Measurements from ENCODE around the gene EXOSC1.
"Not testable (repeated sequence)": the region's sequence is repeated elsewhere in the genome, so short reads cannot be mapped to it uniquely, and the experiment has no call there.

The EXOSC1 gene, protein sequence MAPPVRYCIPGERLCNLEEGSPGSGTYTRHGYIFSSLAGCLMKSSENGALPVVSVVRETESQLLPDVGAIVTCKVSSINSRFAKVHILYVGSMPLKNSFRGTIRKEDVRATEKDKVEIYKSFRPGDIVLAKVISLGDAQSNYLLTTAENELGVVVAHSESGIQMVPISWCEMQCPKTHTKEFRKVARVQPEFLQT

DNA sequence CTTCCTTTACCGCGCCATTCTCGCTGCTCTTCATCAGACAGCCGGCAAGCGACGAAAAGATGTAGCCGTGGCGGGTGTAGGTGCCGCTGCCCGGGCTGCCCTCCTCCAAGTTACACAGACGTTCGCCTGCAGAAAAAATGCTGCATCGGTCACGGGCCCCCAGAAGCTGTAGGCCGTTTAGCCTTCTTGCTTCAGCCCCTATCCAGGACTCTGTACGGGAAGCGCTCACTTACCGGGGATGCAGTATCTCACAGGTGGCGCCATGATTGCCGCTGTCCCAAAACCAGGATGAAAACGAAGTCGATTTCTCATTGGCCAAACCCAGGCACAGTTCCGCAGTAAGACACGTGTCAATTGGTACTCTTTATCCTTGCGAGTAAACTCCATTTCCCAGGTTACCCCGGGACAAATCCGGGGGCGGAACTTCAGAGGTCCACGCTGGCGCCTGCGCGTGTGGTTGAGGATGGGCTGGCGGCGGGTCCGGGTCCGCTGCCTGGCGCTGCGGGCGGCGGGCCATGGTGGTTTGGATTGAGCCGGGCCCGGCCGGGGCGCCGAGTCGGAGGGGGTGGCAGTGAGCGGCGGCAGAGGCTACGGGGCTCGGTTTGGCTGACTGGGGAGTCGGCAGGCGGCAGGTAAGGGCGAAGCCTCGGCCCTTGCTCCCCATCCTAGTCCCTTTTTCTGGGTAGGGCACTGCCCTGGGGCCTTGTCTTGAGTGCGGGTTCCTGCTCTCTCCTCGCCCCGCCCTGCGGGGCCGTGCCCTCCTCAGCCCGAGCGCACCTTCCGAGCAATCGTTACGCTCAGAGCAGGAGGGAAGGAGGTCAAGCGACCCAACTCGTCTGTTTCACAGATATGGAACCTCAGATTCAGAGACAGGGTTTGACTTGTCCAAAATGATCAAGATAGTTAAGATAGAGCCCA lies at the start of gene EXOSC1, which contains the start of gene ZDHHC16:
TSS of gene EXOSC1 (minus strand) at position 285 of the 918 bp plus-strand sequence. CDS start at position 264, 21 bp downstream.
TSS of gene ZDHHC16 (plus strand) at position 454 of the 918 bp plus-strand sequence. CDS start 5,501 bp downstream, outside the sequence.
- DNase-seq (ENCODE audit: low spot score), result peak; percentile 98

DNA sequence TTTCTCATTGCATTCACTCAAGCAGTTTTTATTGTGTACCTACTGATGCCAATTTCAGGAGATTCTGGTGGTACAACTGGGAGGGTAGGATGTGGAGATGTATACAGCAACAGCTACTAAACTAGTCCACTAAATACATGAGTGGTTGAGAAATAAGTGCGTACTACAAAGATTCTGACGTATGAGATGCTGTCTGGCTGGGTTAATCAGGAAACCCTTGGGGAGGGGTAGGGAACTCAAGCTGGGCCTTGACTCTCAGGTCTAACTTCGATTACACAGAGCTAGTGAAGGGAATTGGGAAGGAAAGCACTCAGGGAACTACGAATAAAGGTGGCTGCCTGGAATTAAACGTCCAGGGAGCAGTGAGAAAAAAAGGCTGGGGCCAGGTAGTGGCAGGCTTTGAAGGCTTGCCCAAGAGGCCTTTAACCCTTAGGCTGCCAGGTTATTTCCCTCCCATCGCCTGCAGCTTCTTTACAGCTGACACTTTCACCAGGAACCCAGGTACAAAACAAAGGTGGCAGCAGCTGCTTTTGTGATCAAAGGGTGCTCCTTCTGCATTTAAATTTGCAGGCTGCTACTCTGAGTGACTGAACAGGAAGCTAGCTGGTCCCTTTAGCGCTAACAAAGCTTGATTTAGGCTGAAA lies 49.2 kb upstream of the EXOSC1 start:
- DNase-seq (ENCODE audit: low spot score), result no peak

DNA sequence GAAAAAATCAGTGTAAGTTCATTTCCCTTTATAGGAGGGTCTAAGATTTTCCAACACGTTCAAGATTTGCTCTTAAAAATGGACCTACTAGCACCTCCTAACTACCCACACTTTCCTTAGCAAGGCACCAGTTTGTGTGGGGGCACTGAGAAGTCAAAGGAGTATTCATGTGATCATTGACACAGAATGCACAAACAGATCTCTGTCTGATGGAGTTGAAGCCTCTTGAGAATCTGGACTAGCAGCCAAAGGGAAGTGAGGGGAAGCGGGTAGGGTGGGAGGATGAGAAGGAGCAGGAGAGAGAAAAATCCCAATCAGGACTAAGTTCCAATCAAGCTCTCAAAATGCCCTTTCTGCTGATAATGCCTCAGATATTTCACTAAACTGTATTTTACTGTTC lies 48.3 kb upstream of the EXOSC1 start:
- DNase-seq (ENCODE audit: low spot score), result no peak

DNA sequence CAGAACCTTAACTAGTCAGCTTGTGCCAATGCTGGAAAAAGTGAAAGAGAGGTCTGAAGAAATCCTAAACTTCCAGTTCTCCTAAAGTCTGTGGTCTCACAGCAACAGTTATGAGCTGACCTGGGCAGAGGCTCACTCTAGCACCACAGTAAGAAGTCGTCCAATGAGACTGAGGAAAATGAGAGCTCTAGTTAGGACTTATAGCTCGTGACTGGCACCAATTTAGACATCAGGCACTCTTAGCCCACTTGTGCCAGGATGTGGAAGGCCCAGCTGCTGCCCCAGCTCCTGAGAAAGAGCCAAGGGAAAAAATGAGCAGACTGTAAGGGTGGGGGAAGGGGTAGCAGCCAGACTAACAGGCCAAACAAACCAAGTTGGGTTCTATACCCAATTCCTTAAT lies 44.8 kb upstream of the EXOSC1 start:
- DNase-seq (ENCODE audit: low spot score), result no peak

DNA sequence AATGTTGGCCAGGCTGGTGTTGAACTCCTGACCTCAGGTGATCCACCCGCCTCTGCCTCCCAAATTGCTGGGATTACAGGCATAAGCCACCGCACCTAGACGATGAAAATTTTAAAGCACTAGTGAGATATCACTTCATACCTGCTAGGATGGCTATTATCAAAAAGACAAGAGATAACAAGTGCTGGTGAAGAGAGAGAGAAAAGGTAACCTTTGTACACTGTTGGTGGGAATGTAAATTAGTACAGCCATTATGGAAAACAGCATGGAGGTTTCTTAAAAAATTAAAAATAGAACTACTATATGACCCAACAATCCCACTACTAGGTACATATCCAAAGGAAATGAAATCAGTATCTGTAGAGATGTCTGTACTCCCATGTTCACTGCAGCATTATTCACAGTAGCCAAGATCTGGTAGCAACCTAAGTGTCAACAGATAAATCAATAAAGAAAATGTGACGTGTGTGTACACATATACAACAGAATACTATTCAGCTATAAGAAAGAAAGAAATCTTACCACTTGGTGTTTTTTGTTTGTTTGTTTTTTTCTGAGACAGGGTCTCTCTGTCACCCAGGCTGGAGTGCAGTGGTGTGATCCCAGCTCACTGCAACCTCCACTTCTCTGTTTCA lies 40.0 kb upstream of the EXOSC1 start:
- no peak for DNase-seq (ENCODE audit: low spot score)

DNA sequence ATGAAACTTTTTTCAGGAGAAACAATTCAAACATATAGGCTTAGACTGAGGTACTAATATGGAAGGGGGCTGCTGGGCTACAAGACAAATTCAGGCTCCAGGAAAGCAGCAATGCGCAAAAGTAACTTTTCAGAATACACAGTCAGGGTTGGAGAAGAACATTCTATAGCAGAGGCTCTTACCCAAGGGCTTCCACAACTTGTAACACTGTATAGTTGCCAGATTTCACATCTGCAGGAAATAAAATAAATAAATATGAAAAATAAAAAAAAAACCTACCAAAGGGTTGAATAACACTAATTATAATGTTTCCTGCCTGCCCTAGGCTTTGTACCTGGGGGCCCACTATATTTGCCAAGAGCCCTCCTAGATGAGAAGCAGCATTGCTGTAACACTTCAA lies 38.1 kb upstream of the EXOSC1 start:
- no peak for DNase-seq (ENCODE audit: low spot score)

DNA sequence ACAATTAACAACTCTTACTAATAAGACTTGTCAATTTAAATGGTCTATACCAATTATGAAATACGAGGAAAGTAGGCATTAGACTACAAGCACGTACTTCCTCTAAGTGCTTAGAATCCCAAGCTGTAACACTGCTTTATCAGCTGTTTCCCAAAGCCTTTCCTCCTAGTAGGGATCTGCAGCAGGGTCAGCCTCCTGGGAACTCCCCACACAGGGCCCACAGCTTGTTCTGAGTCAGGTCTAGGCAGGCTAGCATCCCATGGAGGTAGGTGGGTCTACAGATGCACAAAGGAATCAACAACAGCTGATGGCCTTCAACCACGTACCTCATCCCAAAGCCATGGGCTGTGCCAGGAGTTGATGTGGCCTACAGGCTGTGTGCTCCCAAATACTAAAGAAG lies 37.7 kb upstream of the EXOSC1 start:
- DNase-seq (ENCODE audit: low spot score), result no peak

DNA sequence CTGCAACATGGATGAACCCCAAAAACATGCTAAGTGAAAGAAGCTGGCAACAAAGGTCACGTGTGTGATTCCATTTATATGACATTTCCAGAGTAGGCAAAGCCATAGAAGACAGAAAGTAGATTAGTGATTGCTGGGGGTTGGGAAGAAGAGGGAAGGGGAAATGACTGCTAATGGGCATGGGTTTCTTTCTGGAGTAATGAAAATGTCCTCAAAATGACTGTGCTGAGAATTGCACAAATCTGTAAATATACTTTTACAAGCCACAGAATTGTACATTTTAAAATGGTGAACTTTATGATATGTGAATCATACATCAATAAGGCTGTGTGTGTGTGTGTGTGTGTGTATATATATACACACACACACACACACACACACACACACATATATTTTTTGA lies 36.6 kb upstream of the EXOSC1 start:
- no peak for DNase-seq (ENCODE audit: low spot score)

DNA sequence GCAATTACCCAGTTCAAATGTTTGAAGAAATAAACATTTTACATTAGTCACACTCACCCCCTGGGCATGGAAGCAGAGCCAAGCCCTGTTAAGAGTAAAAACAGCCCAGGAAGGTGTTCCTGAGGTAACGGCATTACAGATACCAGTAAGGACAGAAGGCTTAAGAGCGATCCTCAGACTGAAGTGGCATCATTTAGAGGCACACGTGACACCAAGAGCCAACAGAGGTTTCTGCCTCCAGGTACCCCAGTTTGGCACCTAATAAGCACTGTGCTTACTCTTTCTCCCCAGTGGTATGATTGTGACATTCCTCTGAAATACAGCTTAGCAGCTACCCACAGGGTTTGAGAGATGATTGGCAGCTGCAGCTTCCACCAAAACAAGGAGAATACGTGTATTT lies 35.3 kb upstream of the EXOSC1 start:
- DNase-seq (ENCODE audit: low spot score), result no peak

DNA sequence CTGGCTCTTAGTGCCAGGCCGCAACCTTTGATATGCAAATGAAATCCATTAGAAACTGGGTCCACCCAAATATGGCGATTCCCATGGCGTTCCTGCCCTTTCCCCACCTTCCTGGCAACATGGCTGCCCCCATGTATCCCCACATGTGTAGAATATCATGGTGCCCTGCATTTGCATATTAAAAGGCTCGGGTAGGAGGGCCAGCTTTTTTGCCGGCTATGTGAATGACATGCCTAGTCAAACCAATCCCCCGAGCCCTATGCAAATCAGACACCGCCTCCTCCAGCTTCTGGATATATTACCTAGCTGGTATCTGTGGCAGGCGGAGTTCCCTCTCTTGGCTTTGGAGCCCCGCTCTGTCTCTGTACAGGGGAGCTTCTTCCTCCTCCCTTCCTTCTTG lies 34.1 kb upstream of the EXOSC1 start:
- no peak for DNase-seq (ENCODE audit: low spot score)

DNA sequence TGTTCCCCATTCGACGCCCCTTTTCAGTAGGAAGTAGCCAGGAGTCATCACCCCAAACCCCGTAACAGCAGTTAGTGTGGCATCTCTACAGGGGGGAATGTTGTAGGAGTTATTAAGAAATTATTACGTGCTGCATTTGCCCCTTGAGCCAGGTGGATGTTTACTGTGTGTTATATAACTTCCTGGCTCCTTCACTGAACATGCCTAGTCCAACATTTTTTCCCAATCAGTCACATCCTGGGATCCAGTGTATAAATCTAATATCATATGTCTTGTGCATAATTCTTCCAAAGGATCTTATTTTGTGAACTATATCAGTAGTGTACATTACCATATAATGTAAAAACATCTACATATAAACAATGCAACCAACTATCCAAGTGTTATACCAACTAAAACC lies 33.6 kb upstream of the EXOSC1 start:
- not testable (repeated sequence) for DNase-seq (ENCODE audit: low spot score)

DNA sequence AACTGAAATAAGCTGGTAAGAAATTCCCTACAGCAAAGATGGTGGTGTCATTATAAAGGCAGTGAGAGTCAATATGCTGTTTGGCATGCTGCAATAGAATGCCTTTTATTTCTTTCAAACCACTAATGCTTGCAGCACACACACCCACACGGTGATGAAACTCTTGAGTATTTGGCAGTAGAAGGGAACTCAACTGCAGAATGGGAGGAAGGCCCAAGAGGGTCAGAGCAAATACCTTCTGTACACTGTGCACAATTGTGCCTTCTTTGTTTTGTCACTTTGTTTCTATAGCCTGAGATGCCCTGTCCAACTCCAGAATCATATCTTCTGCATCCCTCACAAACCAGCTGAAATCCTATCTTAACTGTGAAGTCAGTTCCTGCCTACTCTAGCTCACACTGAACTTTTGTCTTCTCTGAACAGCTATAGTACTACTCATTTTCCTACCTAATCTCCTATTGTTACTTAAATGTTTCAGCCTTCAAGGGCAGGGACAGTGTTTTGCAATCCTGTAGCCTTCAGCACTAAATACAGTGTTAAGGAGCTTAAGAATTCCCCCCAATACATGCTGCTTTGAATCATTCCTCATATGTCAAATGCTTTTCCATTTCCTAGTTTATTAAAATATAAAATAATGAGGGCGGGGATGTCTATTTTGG lies 30.3 kb upstream of the EXOSC1 start:
- DNase-seq (ENCODE audit: low spot score), result no peak

DNA sequence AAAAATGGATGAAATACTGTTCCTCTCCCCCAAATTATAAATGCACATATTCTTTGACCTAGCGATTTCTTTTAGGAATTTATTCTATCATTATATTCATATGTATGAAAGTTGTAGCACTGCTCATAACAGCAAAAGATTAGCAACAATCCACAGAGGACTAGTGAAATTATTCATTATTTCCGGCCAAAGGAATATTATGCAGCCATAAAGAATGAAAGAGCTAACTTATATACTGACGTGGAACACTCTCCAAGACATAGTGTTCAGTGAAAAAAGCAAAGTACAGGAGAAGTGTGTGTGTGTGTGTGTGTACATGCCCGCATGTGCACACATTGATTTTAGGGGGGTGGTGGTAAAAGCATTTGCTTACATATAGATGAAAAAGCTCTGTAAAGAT lies 29.1 kb upstream of the EXOSC1 start:
- DNase-seq (ENCODE audit: low spot score), result no peak

DNA sequence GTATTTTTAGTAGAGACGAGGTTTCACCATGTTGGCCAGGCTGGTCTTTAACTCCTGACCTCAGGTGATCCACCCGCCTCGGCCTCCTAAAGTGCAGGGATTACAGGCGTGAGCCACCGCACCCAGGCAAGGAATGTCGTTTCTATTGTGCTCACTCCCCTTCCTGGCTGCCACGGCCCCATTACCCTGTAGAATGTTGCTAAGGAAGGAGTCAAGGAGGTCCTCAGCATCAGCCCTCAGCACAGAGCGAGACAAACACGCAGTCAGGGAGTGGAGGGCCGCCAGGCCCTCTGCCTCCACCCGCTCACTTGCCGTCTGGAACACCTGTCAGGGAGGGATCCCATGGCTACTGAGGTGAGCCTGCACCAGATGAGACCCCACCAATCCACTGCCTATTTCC lies 23.0 kb upstream of the EXOSC1 start:
- DNase-seq (ENCODE audit: low spot score), result not testable (repeated sequence)

DNA sequence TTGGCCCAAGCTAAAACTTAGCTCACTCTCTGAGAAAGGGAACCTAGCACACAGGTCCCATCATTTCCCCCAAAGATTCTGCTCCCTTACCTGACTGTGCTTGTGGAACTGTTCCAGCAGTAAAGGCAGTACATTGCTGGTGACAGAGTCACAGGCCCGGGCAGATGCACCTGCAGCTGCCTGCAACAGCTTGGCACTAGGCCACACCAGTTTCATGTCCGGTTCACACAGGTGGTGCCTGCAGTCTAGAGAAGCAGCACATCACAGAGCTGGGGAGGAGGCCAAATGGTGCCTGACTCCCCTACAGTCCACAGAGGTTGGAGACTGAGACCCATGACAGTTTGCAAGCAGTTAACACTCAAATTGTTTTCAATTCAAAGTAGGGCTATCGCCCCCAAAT lies 22.4 kb upstream of the EXOSC1 start:
- DNase-seq (ENCODE audit: low spot score), result no peak

DNA sequence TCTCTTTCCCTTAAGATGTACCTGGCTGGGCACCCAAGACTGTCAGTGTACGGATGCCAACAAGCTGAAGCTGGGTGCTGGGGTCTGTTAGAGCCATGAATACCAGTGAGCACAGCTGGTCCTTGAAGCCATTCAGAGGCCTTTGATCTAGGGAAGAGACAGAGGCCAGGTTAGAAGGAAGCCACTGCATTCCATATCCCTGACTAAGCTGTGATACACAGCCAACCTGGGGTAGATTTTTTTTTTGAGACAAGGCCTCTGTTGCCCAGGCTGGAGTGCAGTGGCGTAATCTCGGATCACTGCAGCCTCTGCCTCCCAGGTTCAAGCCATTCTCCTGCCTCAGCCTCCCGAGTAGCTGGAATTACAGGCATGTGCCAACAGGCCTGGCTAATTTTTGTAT lies 20.9 kb upstream of the EXOSC1 start:
- DNase-seq (ENCODE audit: low spot score), result no peak

DNA sequence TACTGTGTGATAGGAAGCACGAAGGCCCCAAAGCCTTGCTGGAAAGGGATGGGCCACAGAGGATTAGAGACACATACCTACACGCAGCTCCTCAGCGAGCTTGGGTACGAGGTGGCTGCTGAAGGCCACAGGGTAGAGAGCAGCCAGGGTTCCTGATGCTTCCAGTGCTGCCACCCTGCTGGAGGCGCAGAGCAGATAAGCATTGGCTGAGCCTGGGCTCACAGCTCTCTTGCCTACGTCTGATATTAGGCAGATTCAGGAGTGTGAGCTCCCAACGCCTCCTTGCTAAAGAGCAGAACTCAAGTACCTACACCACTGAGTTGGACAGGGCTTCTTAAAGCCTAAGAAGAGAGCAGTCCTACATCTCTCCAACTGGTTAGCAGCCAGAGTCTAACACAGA lies 20.2 kb upstream of the EXOSC1 start:
- no peak for DNase-seq (ENCODE audit: low spot score)

DNA sequence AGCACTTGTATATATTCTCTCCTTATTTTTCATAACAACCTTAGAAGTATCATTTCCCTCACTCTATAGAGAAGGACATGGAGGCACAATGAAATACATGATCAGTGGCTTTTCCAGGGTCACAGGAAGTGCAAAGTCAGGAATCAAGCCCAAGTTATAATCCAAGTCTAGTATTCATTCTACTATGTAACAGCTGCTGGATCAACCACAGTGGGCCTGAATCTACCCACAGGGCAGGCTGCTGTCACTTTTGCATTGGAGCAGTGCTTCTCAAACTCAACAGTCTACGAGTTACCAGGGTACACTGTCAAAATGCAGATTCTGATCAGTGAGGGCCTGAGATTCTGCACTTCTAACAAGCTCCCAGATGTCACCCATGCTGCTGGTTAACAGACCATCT lies 18.4 kb upstream of the EXOSC1 start:
- DNase-seq (ENCODE audit: low spot score), result no peak

DNA sequence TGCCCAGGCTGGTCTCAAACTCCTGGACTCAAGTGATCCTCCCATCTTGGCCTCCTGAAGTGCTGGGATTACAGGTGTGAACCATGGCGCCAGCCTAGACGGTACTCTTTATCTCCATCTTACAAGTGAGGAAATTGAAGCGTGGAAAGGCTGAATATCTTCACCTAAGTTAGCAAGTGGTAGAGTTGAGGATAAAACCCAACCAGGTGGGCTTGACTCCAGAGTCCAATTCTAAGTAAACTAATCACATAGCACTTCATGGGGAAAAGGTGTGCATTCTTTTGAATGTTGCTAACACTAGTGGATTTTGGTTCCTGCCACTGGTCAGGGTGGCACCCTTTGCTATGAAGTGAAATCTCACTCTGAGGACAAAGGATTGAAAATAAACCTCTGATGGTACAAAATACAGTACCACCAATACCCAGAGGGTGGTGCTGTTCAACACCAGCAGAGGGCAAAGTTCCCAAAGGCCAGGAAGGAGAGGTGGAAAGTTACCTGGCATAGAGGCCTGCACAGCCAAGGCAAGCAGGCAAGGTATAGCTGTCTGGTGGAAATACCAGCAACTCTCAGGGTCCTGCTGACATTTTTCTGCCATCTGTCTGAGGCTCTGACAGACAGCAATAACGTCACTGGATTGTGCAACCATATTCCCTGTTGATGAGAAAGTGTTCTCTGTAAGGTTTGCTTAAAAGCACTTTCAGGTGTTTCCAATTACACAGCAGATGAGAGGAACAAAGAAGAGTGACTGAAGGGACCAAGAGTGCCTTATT lies 17.7 kb upstream of the EXOSC1 start:
- peak; percentile 52 for DNase-seq (ENCODE audit: low spot score)

DNA sequence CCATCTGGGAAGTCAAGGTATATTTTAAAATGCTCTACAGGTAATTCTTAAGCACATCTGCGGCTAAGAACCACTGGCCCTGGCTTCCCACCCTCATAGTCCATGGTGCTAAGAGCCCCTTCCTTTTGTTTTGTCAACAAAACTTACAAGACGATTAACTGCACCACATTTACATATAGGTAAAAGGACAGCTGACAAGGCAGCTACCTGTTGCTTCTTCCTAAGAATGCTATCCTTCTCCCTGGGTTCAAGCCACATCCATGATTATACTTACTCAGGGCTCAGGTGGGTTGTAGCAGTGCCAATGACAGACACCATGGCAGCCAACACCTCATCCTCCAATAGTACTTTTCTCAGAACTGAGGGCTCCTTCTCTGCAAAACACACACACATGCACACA lies 16.5 kb upstream of the EXOSC1 start:
- no peak for DNase-seq (ENCODE audit: low spot score)

DNA sequence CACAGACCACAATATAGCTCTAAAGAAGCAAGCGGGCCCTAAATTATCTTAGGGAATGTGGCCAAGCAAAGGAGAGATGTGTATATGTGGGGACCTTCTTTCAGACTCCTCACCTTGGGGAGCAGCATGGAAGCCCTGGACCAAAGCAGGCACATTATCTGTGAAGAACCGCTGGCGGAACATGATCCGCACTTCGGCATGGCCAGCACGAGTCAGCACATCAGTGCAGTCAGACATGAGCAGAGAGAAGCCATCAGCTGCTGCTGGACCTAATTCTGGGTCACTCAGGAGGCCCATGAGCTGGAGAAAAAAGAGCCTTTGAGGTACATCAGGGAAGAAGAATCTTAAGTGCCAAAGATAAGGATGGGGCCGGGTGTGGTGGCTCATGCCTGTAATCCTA lies 14.1 kb upstream of the EXOSC1 start:
- no peak for DNase-seq (ENCODE audit: low spot score)

Data from RKO (cell line).